A673 (cell line): ENCODE measurements around the gene SPEM1. TPM values are rescaled to one million over a fixed set of nuclear protein-coding genes. Genes with fewer than 3 reads are reported as not detected.

Source experiments
- Bru-seq: library from RNA; stranded (reverse); fragments of 400-500 nt; gene quantifications from one replicate; lab custom pipeline; 2021; lab: Mats Ljungman, UMichigan
- BruChase-seq, 2 experiments: library from RNA; stranded (reverse); fragments of 400-500 nt; gene quantifications; one replicate each; lab custom pipeline; 2021; lab: Mats Ljungman, UMichigan
- BruUV-seq: library from RNA; stranded (reverse); fragments of 400-500 nt; replicated peaks from 2 replicates; lab custom pipeline; 2021; lab: Mats Ljungman, UMichigan
- CTCF ChIA-PET: fragments of 300-600 bp; sonication (Branson Sonifier 250); formaldehyde crosslinking; loops from one replicate; lab custom pipeline; 2022; ENCODE audit warnings: antibody characterized with exemption; lab: Charles Lee
- POLR2A ChIA-PET: fragments of 300-600 bp; sonication (Branson Sonifier 250); formaldehyde crosslinking; loops from one replicate; lab custom pipeline; 2022; ENCODE audit warnings: antibody characterized with exemption; ENCODE audit not compliant: low non-redundant PET; lab: Charles Lee
- DNase-seq: peaks from one replicate; pipeline ENCODE4 v3.0.0-alpha.2; 2015; ENCODE audit warnings: low spot score
- H3K27ac ChIP-seq: fragments of 200-600 bp; sonication (generic); 2 replicates; pipeline ENCODE4 v1.5.1; 2016; ENCODE audit warnings: mixed run types, low read depth, mild to moderate bottlenecking, mixed read lengths, antibody characterized with exemption, low read length; ENCODE audit not compliant: poor library complexity, severe bottlenecking
- H3K27me3 ChIP-seq: fragments of 200-600 bp; sonication (generic); replicated peaks from 2 replicates; pipeline ENCODE4 v1.6.1; 2017; ENCODE audit warnings: mixed run types, low read depth, mild to moderate bottlenecking, mixed read lengths, antibody characterized with exemption, low read length; ENCODE audit not compliant: insufficient read depth, poor library complexity
- H3K36me3 ChIP-seq: fragments of 200-600 bp; sonication (generic); 2 replicates; pipeline ENCODE4 v1.6.1; 2016; ENCODE audit warnings: mixed run types, mild to moderate bottlenecking, mixed read lengths, antibody characterized with exemption, low read length; ENCODE audit not compliant: insufficient read depth, poor library complexity, severe bottlenecking
- H3K4me1 ChIP-seq: fragments of 200-600 bp; sonication (generic); 2 replicates; pipeline ENCODE4 v1.6.1; 2017; ENCODE audit warnings: mixed run types, mild to moderate bottlenecking, mixed read lengths, antibody characterized with exemption, low read length; ENCODE audit not compliant: insufficient read depth, poor library complexity, severe bottlenecking
- H3K4me3 ChIP-seq: fragments of 200-600 bp; sonication (generic); 2 replicates; pipeline ENCODE4 v1.5.1; 2016; ENCODE audit warnings: low read depth, mixed run types, mild to moderate bottlenecking, mixed read lengths, low read length; ENCODE audit not compliant: poor library complexity, severe bottlenecking
- H3K9me3 ChIP-seq: fragments of 200-600 bp; sonication (generic); 2 replicates; pipeline ENCODE4 v1.6.1; 2016; ENCODE audit warnings: mixed run types, low read depth, mild to moderate bottlenecking, mixed read lengths, antibody characterized with exemption, low read length; ENCODE audit not compliant: poor library complexity, severe bottlenecking
- EZH2 ChIP-seq: fragments of 200-600 bp; sonication (generic); IDR thresholded peaks from 2 replicates; pipeline ENCODE4 v1.6.1; 2017; ENCODE audit warnings: borderline replicate concordance, low read depth, mild to moderate bottlenecking, mixed read lengths, antibody characterized with exemption, low read length; ENCODE audit not compliant: poor library complexity, severe bottlenecking
- intact Hi-C: fragments of 100-400 bp; cut with micrococcal nuclease; formaldehyde crosslinking; loops from one replicate; pipeline ENCODE4 v1.10.0; 2022; ENCODE audit not compliant: unreplicated experiment
- long read RNA-seq: library from polyadenylated mRNA; stranded (forward); transcript quantifications from one replicate; pipeline ENCODE4 v2.0.0, GENCODE V29; 2022
- total RNA-seq: library from RNA; stranded (reverse); gene quantifications from 2 replicates; pipeline ENCODE4 v1.2.3, GENCODE V29; 2021
- TF ChIP-seq, protein P1 (sequence below): fragments of 300-800, 200-600 bp; sonication (generic); conservative IDR thresholded peaks from 2 replicates; pipeline ENCODE4 v1.5.1; 2017; ENCODE audit warnings: low read depth, mild to moderate bottlenecking, antibody characterized with exemption, low read length, moderate library complexity, mixed read lengths

SPEM1 gene, protein sequence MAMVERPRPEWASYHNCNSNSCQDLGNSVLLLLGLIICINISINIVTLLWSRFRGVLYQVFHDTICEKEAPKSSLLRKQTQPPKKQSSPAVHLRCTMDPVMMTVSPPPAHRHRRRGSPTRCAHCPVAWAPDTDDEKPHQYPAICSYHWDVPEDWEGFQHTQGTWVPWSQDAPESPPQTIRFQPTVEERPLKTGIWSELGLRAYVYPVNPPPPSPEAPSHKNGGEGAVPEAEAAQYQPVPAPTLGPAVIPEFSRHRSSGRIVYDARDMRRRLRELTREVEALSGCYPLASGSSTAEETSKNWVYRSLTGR
- total RNA-seq (0.43 and 0.55 TPM in 2 replicates), Bru-seq, nascent RNA (percentile 15 among the genes with signal in this experiment), BruChase-seq, experiment 1, labeled RNA remaining after a 2-hour chase (percentile 31 among the genes with signal in this experiment), BruChase-seq, experiment 2, labeled RNA remaining after a 6-hour chase (percentile 46 among the genes with signal in this experiment)
- long read RNA-seq: 0 reads

GRCh38 chr17:7419819-7420610 is at the start of gene SPEM1:
Gene SPEM1, plus strand, starts transcription at chr17:7420324. Its CDS starts 61 bp downstream, at chr17:7420385.
- TF ChIP-seq EZH2: no peak
- TF ChIP-seq, protein P1, sequence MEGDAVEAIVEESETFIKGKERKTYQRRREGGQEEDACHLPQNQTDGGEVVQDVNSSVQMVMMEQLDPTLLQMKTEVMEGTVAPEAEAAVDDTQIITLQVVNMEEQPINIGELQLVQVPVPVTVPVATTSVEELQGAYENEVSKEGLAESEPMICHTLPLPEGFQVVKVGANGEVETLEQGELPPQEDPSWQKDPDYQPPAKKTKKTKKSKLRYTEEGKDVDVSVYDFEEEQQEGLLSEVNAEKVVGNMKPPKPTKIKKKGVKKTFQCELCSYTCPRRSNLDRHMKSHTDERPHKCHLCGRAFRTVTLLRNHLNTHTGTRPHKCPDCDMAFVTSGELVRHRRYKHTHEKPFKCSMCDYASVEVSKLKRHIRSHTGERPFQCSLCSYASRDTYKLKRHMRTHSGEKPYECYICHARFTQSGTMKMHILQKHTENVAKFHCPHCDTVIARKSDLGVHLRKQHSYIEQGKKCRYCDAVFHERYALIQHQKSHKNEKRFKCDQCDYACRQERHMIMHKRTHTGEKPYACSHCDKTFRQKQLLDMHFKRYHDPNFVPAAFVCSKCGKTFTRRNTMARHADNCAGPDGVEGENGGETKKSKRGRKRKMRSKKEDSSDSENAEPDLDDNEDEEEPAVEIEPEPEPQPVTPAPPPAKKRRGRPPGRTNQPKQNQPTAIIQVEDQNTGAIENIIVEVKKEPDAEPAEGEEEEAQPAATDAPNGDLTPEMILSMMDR: no peak
- Histone ChIP-seq H3K27ac (no peak within 1 kb of the TSS), H3K4me1 (no peaks in the 10 kb centered on the region), H3K4me3 (no peak within 1 kb of the TSS), H3K36me3 (peaks cover 3% of the 10 kb centered on the region), H3K27me3 (no peaks in the 10 kb centered on the region), H3K9me3 (no peaks in the 10 kb centered on the region)
- CTCF ChIA-PET: no interaction called here
- BruUV-seq: no TSS peak
- intact Hi-C loops: no loop called here
- DNase-seq: no peak
- POLR2A ChIA-PET: no interaction called here

DNA sequence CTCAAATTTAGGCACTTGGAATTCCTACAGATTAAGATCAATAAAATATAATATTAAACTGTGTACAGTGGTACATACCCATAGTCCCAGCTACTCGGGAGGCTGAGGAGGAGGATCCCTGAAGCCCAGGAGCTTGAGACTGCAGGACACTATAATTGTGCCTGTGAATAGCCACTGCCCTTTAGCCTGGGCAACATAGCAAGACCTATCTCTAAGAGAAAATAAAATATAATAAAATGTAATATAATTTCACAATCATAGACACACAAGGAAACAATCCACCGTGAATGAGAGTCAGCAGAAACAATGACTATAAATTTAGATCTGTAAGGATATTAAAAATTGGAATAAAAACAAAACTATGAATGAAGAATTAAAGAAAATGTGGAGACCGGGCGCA is 49.3 kb upstream of the SPEM1 start:
- POLR2A ChIA-PET: interaction anchor here (0.7 kb wide), 1 partner anchor 120 kb away, joined by 3 read pairs; no protein-coding TSS in a partner anchor
- no peaks in the 10 kb centered on the region for H3K4me1 ChIP-seq
- no peaks in the 10 kb centered on the region for H3K36me3 ChIP-seq
- no peak for DNase-seq
- intact Hi-C loops: no loop called here
- no peaks in the 10 kb centered on the region for H3K9me3 ChIP-seq
- BruUV-seq: no TSS peak
- no peak overlapping the region for H3K4me3 ChIP-seq
- CTCF ChIA-PET: interaction anchor here (0.6 kb wide), 2 partner anchors 151 to 233 kb away, joined by 5 to 13 read pairs; partner anchors contain the start of genes ACADVL and DLG4
- H3K27ac ChIP-seq: no peak overlapping the region
- TF ChIP-seq, protein P1: no peak
- TF ChIP-seq EZH2: no peak
- no peaks in the 10 kb centered on the region for H3K27me3 ChIP-seq

GRCh38 chr17:7374353-7374752 is 45.8 kb upstream of the SPEM1 start:
- TF ChIP-seq, protein P1: no peak
- TF ChIP-seq EZH2: no peak
- Histone ChIP-seq H3K27me3 (no peaks in the 10 kb centered on the region), H3K9me3 (no peaks in the 10 kb centered on the region), H3K36me3 (no peaks in the 10 kb centered on the region), H3K27ac (no peak overlapping the region), H3K4me1 (no peaks in the 10 kb centered on the region), H3K4me3 (no peak overlapping the region)
- intact Hi-C loops: no loop called here
- POLR2A ChIA-PET: no interaction called here
- BruUV-seq: no TSS peak
- DNase-seq: no peak
- CTCF ChIA-PET: interaction anchor here (0.6 kb wide), 1 partner anchor 129 kb away, joined by 3 read pairs; no protein-coding TSS in a partner anchor
